GM21825 (cell line): ENCODE results near the gene BMPR1A.
"Not testable (repeated sequence)": the region's sequence is repeated elsewhere in the genome, so short reads cannot be mapped to it uniquely, and the experiment has no call there.

Experiments used
- ATAC-seq: cut with Tn5 transposase; IDR thresholded peaks from one replicate; pipeline ENCODE4 v1.9.1; 2021; ENCODE audit warnings: mild to moderate bottlenecking, moderate library complexity; ENCODE audit not compliant: unreplicated experiment

Gene BMPR1A

DNA sequence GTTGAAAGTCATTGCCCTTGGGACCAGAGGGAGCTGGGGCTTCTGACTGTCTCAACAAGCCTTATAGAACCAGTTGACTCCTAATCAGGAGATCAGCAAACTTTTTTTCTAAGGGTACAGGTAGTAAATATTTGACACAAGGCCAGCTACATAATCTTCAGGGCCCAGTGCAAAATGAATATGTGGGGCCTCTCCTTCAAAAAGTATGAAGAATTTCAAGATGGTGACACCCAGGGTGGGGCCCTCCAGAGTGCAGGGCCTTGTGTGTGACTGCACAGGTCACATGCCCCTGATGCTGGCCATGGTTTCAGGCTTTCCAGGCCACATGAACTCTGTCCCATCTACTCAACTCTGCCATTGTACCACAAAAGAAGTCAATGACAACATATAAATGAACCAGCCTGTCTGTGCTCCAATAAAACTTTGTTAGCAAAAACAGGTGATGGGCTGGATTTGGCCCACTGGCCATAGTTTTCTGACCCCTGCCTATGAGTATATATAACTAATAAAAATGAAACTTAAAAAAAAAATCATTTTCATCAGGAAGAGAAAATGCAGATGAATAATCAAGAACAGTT, 194.9 kb downstream of the BMPR1A start:
- ATAC-seq, result no peak

DNA sequence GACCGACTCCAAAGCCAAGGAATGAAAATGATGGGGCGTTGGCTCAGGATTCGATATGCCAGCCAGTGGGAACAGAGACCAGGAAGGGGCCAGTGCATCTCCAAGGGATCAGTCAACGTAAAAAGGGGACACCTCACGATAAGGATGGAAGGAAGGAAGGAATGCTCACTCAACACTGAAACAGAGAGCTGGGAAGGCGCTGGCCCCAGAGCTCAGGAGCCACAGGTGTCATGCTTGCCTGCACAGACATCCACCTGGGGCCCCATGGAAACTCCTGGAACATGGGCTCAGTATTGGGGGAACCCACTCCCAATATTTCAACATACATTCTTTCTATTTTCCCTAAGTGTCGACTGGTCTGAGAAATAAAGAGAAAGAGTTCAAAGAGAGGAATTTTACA, 195.7 kb downstream of the BMPR1A start:
- no peak for ATAC-seq

DNA sequence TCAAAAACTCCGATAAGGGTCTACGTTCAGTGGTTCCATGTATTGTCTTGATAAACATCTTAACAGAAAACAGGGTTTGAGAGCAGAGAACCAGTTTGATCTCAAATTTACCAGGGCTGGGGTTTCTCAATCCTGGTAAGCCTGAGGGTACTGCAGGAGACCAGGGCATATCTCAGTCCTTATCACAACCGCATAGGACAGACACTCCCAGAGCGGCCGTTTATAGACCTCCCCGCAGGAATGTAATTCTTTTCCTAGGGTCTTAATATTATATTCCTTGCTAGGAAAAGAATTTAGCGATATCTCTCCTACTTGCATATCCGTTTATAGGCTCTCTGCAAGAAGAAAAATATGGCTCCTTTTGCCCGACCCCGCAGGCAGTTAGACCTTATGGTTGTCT, 196.3 kb downstream of the BMPR1A start:
- not testable (repeated sequence) for ATAC-seq

DNA sequence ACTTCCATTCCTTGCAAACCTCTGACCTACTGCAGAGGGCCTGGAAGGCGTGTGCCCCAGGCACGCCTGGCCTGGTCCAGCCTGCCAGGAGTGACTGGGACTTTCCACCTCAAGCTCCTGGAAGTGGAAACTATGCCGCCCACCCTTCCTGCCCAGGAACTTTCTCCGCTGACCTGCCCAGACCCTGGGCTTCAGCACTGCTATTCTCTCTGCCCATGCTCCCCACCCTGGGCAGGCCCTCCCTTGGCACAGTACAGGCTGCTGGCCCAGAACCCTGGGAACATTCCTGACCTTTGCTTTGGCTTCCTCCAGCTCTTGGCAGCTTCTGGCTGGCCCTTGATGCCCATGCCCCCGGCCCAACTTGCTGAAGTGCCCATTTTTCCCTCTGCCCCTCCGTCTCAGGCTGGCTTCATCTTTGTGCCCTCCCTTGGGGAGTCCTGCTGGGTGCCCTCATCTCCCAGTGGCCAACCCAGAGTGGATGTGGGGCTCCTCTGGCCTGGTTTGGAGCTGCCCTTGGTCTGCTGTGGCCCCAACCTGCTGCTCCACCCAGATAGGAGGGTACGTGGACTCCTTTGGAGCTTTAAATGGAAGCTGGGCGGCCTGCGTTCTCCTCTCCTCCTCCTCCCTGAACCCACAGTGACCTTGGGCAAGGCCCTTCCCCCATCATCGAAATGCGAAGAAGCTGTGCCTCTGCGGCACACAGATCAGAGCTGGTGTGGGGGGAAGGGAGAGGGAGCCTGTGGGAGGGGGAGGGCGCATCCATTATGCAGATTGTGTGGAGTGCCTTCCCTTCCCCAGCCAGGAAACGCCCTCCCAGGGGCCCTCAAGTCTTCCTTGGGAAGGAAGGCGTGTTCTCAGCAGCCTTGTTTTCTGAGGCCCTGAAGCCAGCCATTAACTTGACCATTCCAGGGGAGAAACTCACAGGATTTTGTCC, 197.6 kb downstream of the BMPR1A start:
- no peak for ATAC-seq

DNA sequence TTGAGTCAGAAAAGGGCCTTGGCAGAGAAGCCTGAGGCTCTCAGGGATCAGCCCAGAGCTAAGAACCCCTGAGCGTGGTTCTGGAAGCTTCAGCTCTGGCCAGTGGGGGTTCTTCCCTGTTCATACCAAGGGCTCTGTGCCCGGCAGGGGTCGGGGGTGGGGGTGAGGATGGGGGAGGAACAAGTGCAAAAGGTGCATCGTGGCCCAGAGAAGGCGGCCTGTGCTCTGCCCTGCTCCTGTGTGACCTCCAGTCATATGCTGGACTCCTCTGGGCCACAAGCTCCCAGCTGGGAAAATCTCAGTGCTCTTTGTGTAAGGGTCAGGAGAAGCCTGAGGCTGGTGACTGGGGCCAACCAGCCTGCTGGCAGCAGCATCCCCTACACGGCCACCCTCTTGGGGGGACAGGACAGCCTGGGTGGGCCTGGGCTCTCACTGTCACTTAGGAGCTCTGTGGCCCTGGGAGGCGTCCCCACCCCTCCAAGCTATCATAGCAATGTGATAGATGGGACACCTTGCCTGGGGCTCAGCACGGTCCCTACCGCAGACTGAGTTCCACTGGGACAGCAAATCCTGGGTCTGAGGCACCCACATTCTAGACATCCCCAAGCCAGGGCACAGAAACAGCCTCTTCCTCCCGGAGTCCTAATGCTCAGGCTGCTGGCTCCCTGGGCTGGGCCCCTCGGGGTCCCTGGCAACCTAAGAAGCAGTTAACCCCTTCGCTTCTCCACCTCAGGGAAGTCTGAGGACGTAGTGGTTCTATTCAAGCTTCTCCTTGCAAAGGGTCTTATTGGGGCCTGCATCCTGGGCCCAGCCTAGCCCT, 198.5 kb downstream of the BMPR1A start:
- no peak for ATAC-seq

DNA sequence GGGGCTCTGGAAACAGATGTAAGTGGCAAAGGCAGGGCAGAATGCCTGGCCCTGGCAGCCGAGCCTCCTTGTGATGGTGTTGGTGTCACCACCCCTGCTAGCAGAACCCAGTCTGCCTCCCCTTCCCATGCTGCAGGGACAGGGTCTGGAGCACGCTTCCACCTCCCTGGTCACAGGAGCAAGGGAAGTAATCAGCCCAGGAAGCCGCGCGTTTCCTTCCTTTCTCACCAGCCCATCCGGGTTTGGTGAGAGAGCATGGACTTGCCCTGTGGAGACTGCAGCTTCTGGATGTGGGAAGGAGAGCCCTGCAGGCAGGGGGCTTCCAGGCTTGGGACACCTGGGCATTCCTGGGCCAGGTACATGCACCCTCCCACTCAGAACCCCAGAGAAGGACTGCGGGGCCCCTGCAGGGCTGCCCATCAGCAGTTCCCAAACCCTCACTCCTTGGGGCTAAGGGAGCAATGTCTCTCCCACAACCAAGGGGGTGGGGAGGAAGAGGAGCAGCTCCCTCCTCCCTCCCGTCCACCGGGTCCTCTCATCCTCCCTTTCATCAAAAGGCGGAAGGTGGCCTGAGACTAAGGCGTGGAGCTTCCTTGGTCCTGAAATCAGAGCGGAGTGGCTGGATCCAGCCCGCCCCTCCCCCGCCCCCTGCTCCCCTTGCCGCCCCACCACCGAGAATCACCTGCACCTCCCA, 199.2 kb downstream of the BMPR1A start:
- no peak for ATAC-seq

DNA sequence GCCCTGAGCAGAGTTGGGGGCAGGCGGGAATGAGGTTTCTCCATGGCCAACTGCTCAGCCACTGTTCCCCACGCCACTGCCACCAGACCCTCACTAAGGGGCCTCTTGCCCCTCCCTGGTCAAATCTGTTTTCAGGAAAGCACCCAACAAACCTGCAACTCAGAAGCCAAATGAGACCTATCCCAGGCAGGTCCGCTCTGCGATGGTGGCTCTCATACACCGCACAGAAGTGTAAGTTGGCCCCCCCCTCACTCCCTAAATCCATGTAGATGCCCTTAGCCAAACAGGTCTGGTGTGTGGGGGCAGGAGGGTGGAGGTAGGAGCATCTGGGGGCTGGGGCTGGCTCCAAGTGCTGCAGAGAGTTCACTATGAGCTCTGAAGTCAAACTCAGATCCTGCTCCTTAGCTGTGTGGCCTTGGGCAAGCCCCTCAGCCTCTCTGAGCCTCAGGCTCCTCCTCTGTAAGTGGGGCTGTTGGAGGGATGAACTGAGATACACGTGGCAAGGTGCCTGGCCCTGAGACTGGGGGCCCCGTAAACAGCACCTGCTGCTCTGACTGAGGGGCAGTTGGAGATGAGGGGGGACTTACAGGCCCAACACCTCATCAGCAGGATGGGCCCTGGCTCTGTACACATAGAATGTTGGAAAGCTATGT, 199.9 kb downstream of the BMPR1A start:
- ATAC-seq, result no peak

DNA sequence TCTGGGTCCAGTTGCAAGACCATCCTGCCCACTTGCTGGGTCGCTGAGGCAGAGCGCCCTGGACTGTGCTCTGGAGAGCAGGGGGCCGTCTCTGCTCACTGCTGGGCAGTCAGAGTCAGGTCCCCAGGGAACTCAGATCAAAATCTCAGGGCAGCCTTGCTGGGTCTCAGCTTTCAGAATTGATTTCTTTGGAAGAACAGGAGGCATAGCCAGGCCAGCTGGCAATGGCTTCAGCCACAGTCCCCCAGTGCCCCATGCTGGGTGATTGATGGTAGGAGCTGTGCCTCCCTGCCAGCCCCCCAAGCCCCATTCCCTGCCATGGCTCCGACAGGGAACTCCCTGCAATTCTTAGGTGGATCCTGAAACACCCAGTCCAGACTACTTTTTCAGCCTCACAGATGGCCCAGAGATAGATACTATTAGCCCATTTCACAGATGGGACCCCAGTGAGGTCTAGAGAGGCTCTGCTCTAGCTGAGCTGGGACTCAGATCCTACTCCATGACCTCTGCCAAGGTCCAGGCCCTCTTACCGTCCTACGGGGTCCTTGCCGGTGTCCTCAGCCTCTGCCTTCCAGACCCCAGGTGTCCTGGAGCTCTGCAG, 200.5 kb downstream of the BMPR1A start:
- ATAC-seq, result no peak

DNA sequence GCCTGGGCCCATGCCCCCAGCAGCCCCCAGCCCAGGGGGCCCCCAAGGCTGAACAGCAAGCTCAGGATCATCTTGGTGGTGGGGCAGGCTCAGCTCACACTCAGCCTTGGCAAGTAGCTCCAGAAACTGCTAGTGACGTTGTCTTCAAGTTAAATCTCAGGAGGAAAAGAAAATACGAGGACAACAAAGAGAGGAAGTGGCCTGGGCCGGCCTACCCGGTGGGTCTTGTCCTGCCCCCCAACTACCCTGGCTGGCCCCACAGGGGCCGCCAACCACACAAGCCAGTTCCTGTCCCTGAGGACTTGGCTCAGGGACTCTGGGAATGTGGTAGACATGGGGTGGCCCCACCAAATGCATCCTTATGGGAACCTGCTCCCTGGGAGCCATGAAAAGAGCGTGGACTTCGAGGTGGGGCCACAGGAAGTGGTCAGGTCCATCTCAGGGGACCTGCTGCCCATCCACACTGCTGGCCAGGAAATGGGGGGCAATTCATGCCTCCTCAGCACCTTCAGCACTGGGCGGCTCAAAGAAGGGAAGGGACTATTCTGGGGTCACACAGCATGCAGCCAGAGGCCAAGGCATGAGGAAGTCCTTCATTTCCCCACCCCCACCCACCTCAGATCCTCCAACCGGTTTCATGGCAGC, 201.2 kb downstream of the BMPR1A start, which contains the start of gene MMRN2:
Gene MMRN2 (minus strand): TSS at position 145 of the 645 bp plus-strand sequence. CDS start 74 bp downstream, at position 71.
- ATAC-seq, result no peak

DNA sequence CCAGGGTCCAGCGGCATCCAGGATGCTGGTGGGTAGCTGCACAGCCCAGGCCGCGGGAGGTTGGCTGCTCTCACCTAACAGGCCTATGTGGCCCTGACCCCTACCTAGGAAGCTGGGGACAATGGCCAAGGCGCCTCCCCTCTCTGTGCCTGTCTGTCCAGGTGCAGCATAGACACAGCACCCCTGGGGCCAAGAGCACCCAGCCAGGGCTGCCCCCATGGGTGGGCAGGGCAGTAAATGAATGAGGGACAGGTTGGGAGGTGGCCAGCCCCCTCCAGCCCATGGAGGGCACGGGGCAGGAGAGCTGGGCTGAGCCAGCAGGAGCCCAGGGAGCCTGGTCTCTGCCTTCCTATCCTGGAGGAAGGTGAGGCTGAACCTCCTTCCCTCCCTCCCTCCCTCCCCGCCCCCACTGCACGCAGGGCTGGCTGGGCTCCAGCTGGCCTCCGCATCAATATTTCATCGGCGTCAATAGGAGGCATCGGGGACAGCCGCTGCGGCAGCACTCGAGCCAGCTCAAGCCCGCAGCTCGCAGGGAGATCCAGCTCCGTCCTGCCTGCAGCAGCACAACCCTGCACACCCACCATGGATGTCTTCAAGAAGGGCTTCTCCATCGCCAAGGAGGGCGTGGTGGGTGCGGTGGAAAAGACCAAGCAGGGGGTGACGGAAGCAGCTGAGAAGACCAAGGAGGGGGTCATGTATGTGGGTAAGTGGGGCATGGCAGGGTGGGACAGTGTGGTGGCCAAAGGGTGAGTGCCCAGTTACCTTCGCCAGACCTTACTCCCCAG, 201.9 kb downstream of the BMPR1A start, which contains the start of gene SNCG:
Gene SNCG (plus strand): TSS at position 484 of the 785 bp plus-strand sequence. CDS start 99 bp downstream, at position 583.
- no peak for ATAC-seq

DNA sequence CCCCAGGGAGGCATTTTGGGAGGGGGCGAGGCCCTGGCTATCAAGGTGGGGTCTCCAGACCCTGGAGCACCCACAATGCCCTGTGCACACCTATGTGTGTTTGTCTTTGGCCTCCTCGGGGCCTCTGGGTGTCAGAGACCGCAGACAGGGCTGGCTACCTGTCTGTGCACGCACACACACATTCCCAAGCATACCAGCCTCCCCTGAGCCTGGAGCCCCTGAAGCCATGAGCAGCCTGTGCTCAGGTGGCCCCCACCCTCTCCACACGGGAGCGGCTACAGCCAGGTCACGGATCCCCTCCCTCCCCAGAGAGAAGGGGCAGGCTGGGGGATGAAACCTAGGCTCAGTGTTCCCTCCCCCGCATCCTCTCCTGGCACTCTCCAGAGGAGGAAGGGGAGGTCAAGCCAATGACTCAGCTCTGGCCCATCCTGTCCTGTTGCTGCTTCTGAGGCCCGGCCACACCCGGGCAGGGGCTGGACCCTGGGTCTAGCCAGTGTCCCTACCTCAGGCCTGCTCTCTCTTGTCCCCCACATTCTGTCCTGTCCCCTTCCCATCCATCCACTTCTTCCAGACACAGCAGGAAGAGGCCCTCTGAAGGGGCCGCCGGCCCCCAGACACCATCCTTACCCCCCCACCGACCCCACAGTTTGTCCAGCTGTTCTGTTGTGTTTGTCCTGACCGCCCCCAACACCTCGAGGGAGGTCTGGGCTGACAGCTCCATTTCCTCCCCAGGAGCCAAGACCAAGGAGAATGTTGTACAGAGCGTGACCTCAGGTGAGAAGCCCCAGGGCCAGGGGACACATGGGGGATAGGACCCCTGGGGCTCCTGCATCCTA, 202.7 kb downstream of the BMPR1A start:
- no peak for ATAC-seq

DNA sequence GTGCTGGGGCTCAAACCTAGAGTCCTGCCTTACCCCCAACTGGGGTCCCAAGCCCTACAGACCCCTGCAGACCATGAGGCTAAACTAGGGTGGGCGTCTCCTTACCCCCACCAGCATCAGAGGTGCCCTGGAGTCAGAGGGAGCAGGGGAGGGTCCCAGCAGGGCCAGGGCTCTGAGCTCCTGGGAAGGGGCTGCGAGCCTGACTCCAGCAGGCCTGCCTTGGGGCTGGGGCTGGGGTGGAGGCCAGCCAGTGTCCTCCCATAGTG, 203.3 kb downstream of the BMPR1A start:
- ATAC-seq, result no peak

DNA sequence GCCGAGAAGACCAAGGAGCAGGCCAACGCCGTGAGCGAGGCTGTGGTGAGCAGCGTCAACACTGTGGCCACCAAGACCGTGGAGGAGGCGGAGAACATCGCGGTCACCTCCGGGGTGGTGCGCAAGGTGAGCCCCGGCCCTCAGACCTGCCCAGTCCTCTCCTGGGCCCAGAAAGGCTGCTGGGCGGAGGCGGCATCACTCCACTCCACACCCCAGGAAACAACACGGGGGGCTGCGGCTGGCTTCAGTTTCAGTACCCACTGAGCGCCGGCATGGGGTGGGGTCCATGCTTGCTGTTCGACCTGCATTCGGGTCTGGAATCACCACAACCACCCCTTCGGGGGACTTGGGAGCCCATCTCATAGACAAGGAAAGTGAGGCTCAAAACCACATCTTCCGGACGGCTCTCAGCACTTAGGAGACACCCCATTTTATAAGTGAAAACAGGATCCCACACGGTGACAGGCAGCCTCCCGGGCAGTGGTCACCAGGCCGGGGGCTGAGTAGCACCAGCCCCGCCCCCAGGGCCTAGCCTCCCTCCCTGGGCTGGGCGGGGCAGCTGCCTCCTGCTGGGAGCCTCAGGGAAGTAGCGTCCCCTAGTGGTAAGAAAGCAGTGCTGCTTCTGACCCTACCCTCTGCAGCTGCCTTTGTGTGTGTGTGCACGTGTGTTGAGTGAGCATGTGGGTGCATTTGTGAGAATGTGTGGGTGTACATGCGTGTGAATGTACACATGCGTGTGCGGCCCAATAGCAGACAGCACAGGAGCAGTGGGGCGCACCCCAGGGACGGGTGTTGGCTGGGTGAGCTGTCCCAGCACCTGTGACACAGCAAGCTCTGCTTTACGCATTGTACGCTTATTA, 203.8 kb downstream of the BMPR1A start:
- peak; percentile 58 for ATAC-seq

DNA sequence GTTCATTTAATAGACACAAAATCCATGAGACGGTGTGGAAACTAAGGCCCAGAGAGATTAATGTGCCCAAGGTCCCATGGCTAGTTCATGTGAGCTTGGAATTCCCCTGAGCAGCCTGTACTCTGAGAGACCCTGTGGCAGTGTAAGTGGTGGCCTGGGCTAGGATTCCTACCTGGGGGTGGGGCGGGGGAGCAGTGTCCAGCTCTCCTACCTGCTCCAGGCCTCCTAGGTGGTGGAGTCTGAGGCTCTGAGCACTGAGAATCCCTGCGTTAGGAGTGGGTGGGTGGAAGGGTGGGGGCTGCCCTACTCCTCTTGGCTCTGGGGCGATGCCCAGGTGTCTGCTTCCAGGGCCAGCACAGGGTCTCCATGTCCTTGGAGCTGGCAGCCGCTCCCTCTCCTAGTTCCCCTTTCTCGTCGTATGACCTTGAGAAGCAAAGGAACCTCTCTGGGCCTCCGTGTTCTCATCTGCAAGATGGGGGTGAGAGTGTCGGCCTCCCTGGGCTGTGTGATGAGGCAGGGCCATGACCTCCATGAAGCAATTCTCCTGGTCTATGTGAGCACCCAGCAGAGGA, 204.5 kb downstream of the BMPR1A start:
- no peak for ATAC-seq

DNA sequence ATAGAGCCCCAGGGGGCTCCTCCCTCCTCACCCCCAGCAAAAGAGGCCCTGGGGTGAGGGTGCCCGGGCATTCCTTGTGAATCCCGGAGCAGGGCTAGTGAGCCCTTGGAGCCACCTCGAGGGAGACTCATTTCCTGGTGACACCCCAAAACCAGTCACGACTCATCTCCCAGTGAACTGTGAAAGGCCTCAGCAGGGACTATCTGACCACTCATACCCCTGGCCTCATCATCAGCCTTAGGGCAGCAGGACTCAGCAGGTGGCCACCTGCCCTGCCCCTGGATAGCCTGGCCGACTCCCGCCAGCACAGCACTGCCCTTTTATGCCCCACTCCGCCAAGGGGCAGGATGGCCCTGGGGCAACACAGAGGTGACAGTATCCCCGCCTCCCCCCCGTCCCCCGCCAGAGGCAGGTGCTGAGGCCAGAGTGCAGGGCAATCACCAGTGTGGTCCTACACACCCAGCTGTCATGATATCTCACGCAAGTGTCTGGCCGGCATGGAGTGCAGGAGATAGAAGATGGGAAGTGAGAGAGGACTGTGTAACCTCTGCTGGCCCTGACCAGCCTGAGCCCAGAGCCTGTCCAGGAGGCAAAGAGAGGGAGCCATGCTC, 205.2 kb downstream of the BMPR1A start:
- no peak for ATAC-seq
